BJ (cell line): Measurements from ENCODE around the gene HECW1. TPM values are rescaled to one million over a fixed set of nuclear protein-coding genes. Genes with fewer than 3 reads are reported as not detected.

ENCODE experiments used
- CTCF ChIA-PET: fragments of 350-600 bp; formaldehyde crosslinking; extraction: SDS; loops from one replicate; lab custom pipeline; 2021; ENCODE audit warnings: antibody characterized with exemption, inconsistent platforms; lab: Yijun Ruan, JAX
- POLR2A ChIA-PET: fragments of 300-600 bp; sonication (Branson Sonifier 250); formaldehyde crosslinking; extraction: SDS; loops from one replicate; lab custom pipeline; 2021; ENCODE audit warnings: antibody characterized with exemption; lab: Charles Lee
- DNase-seq: peaks from one replicate; pipeline ENCODE4 v3.0.0-alpha.2; 2011; ENCODE audit warnings: low read depth
- H3K27me3 ChIP-seq: 2 replicates; pipeline ENCODE4 v1.6.0; 2011; ENCODE audit warnings: low read length; ENCODE audit not compliant: control insufficient read depth, insufficient read depth
- H3K36me3 ChIP-seq: 2 replicates; pipeline ENCODE4 v1.5.1; 2011; ENCODE audit warnings: low read length; ENCODE audit not compliant: control insufficient read depth, insufficient read depth
- H3K4me3 ChIP-seq: 2 replicates; pipeline ENCODE4 v1.5.1; 2011; ENCODE audit warnings: low read depth, mild to moderate bottlenecking, control low read depth, low read length
- polyA plus RNA-seq: library from polyadenylated mRNA; depleted of rRNA; stranded (reverse); fragments of >200 nt; gene quantifications from 2 replicates; pipeline ENCODE4 v1.2.3, GENCODE V29; 2011
- TF ChIP-seq, protein P1 (sequence below): IDR thresholded peaks from 2 replicates; pipeline ENCODE4 v1.5.1; 2011; ENCODE audit warnings: low read depth, mild to moderate bottlenecking, control low read depth, inconsistent platforms, low read length, moderate library complexity; ENCODE audit not compliant: insufficient read depth

HECW1 gene
- polyA plus RNA-seq, 1 experiment, result 2.9 TPM

DNA sequence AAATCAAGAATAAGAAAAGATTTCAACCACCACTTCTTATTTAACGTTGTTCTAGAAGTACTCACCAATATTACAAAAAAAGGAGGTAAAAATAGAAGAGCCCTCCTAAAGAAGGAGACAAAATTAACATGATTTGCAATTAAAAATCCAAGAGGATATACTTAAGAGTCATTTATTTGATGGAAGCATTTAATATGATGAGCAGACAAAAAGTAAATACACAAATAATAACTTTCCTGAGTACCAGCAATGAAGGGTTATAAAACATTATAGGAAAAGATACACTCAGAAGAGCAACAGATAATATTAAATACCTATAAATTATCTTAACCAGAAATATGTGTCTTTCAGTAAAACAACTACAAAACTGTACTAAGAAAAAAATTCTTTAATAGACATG is 363.5 kb downstream of the HECW1 start:
- ChIA-PET CTCF (no interaction called here), POLR2A (no interaction called here)
- Histone ChIP-seq H3K36me3 (no peaks in the 10 kb centered on the region), H3K4me3 (no peak overlapping the region), H3K27me3 (no peaks in the 10 kb centered on the region)
- TF ChIP-seq, protein P1, sequence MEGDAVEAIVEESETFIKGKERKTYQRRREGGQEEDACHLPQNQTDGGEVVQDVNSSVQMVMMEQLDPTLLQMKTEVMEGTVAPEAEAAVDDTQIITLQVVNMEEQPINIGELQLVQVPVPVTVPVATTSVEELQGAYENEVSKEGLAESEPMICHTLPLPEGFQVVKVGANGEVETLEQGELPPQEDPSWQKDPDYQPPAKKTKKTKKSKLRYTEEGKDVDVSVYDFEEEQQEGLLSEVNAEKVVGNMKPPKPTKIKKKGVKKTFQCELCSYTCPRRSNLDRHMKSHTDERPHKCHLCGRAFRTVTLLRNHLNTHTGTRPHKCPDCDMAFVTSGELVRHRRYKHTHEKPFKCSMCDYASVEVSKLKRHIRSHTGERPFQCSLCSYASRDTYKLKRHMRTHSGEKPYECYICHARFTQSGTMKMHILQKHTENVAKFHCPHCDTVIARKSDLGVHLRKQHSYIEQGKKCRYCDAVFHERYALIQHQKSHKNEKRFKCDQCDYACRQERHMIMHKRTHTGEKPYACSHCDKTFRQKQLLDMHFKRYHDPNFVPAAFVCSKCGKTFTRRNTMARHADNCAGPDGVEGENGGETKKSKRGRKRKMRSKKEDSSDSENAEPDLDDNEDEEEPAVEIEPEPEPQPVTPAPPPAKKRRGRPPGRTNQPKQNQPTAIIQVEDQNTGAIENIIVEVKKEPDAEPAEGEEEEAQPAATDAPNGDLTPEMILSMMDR, result no peak
- DNase-seq, result no peak

GRCh38 chr7:43476896-43477295 is 364.4 kb downstream of the HECW1 start:
- no peak for DNase-seq
- Histone ChIP-seq H3K4me3 (no peak overlapping the region), H3K27me3 (no peaks in the 10 kb centered on the region), H3K36me3 (no peaks in the 10 kb centered on the region)
- TF ChIP-seq, protein P1, result no peak
- CTCF ChIA-PET, result no interaction called here
- POLR2A ChIA-PET, result no interaction called here

DNA sequence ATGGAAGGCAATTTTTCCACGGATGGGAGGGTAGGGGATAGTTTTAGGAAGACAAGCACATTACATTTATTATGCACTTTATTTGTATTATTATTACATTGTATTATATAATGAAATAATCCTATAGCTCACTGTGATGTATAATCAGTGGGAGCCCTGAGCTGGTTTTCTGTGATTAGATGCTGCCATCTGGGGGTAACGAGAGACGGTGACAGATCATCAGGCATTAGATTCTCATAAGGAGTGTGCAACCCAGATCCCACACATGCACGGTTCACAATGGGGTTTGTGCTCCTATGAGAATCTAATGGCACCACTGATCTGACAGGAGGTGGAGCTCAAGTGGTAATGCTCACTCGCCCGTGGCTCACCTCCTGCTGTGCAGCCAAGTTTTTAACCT is 366.6 kb downstream of the HECW1 start:
- no peaks in the 10 kb centered on the region for H3K27me3 ChIP-seq
- ChIA-PET CTCF (no interaction called here), POLR2A (no interaction called here)
- H3K4me3 ChIP-seq, result no peak overlapping the region
- TF ChIP-seq, protein P1, result no peak
- no peak for DNase-seq
- no peaks in the 10 kb centered on the region for H3K36me3 ChIP-seq

- DNase-seq, result no peak
- Histone ChIP-seq H3K36me3 (no peaks in the 10 kb centered on the region), H3K4me3 (no peak overlapping the region), H3K27me3 (no peaks in the 10 kb centered on the region)
- TF ChIP-seq, protein P1, result no peak
- CTCF ChIA-PET, result no interaction called here
- POLR2A ChIA-PET, result interaction anchor here (0.6 kb wide), 1 partner anchor 203 kb away, joined by 3 read pairs; no protein-coding TSS in a partner anchor
Observed at GRCh38 chr7:43479543-43479942, 367.1 kb downstream of the HECW1 start.

GRCh38 chr7:43480581-43480980 is 368.1 kb downstream of the HECW1 start:
- ChIA-PET CTCF (interaction anchor here (1.0 kb wide), 1 partner anchor 220 kb away, joined by 3 read pairs; no protein-coding TSS in a partner anchor), POLR2A (no interaction called here)
- DNase-seq, result no peak
- no peaks in the 10 kb centered on the region for H3K27me3 ChIP-seq
- H3K36me3 ChIP-seq, result no peaks in the 10 kb centered on the region
- H3K4me3 ChIP-seq, result no peak overlapping the region
- TF ChIP-seq, protein P1, result no peak
